ENCODE measurements around the gene STAT3.
"Not testable (repeated sequence)": the region's sequence is repeated elsewhere in the genome, so short reads cannot be mapped to it uniquely, and the experiment has no call there.

The STAT3 gene

GRCh38 chr17:42421507-42422338 is 33.5 kb upstream of the STAT3 start:
- Histone ChIP-seq H3K4me1 (ENCODE audit: insufficient read depth, low read length) (no peaks in the 10 kb centered on the region), H2AFZ (ENCODE audit: low read depth, low read length) (no peak overlapping the region), H3K9ac (ENCODE audit: low read depth, low read length) (no peak overlapping the region), H4K20me1 (ENCODE audit: insufficient read depth, low read length) (no peaks in the 10 kb centered on the region), H3K79me2 (ENCODE audit: insufficient read depth, low read length) (no peaks in the 10 kb centered on the region), H3K27ac (ENCODE audit: low read length) (no peak overlapping the region), H3K27me3 (ENCODE audit: insufficient read depth, low read length, poor library complexity) (peaks cover 13% of the 10 kb centered on the region), H3K9me3 (ENCODE audit: insufficient read depth, low read length, severe bottlenecking) (no peaks in the 10 kb centered on the region), H3K4me2 (ENCODE audit: insufficient read depth, low read length) (no peak overlapping the region), H3K36me3 (ENCODE audit: insufficient read depth, low read length) (no peaks in the 10 kb centered on the region), H3K4me3 (ENCODE audit: low read depth in 1 of 2, low read length in 2 of 2) (no peak overlapping the region)
- DNase-seq: no peak
- no peak for TF ChIP-seq EZH2 (IDR thresholded peaks at IDR 0.05; ENCODE audit: borderline replicate concordance, low read depth, low read length, severe bottlenecking)
- TF ChIP-seq, protein P1, sequence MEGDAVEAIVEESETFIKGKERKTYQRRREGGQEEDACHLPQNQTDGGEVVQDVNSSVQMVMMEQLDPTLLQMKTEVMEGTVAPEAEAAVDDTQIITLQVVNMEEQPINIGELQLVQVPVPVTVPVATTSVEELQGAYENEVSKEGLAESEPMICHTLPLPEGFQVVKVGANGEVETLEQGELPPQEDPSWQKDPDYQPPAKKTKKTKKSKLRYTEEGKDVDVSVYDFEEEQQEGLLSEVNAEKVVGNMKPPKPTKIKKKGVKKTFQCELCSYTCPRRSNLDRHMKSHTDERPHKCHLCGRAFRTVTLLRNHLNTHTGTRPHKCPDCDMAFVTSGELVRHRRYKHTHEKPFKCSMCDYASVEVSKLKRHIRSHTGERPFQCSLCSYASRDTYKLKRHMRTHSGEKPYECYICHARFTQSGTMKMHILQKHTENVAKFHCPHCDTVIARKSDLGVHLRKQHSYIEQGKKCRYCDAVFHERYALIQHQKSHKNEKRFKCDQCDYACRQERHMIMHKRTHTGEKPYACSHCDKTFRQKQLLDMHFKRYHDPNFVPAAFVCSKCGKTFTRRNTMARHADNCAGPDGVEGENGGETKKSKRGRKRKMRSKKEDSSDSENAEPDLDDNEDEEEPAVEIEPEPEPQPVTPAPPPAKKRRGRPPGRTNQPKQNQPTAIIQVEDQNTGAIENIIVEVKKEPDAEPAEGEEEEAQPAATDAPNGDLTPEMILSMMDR (IDR thresholded peaks at IDR 0.05; ENCODE audit: borderline replicate concordance, extremely low read depth, low read length, poor library complexity, severe bottlenecking): no peak
- no peak for ATAC-seq (ENCODE audit: insufficient read depth, low read depth)

- H3K9me3 ChIP-seq (ENCODE audit: insufficient read depth, low read length, severe bottlenecking): no peaks in the 10 kb centered on the region
- no peak overlapping the region for H3K27ac ChIP-seq (ENCODE audit: low read length)
- H3K4me1 ChIP-seq (ENCODE audit: insufficient read depth, low read length): no peaks in the 10 kb centered on the region
- ATAC-seq (ENCODE audit: insufficient read depth, low read depth) (no peak), DNase-seq (no peak)
- no peak overlapping the region for H2AFZ ChIP-seq (ENCODE audit: low read depth, low read length)
- H3K79me2 ChIP-seq (ENCODE audit: insufficient read depth, low read length): no peaks in the 10 kb centered on the region
- no peaks in the 10 kb centered on the region for H4K20me1 ChIP-seq (ENCODE audit: insufficient read depth, low read length)
- peaks cover 13% of the 10 kb centered on the region for H3K27me3 ChIP-seq (ENCODE audit: insufficient read depth, low read length, poor library complexity)
- no peak overlapping the region for H3K4me2 ChIP-seq (ENCODE audit: insufficient read depth, low read length)
- no peak overlapping the region for H3K9ac ChIP-seq (ENCODE audit: low read depth, low read length)
- no peak for TF ChIP-seq EZH2 (IDR thresholded peaks at IDR 0.05; ENCODE audit: borderline replicate concordance, low read depth, low read length, severe bottlenecking)
- TF ChIP-seq, protein P1 (IDR thresholded peaks at IDR 0.05; ENCODE audit: borderline replicate concordance, extremely low read depth, low read length, poor library complexity, severe bottlenecking): no peak
- no peak overlapping the region for H3K4me3 ChIP-seq (ENCODE audit: low read depth in 1 of 2, low read length in 2 of 2)
- H3K36me3 ChIP-seq (ENCODE audit: insufficient read depth, low read length): no peaks in the 10 kb centered on the region
These were observed 32.9 kb upstream of the STAT3 start for GRCh38 chr17:42421136-42421506.

GRCh38 chr17:42417981-42418380 is 29.7 kb upstream of the STAT3 start:
- H3K79me2 ChIP-seq (ENCODE audit: insufficient read depth, low read length); H3K4me2 ChIP-seq (ENCODE audit: insufficient read depth, low read length); ATAC-seq (ENCODE audit: insufficient read depth, low read depth): not testable (repeated sequence)

DNA sequence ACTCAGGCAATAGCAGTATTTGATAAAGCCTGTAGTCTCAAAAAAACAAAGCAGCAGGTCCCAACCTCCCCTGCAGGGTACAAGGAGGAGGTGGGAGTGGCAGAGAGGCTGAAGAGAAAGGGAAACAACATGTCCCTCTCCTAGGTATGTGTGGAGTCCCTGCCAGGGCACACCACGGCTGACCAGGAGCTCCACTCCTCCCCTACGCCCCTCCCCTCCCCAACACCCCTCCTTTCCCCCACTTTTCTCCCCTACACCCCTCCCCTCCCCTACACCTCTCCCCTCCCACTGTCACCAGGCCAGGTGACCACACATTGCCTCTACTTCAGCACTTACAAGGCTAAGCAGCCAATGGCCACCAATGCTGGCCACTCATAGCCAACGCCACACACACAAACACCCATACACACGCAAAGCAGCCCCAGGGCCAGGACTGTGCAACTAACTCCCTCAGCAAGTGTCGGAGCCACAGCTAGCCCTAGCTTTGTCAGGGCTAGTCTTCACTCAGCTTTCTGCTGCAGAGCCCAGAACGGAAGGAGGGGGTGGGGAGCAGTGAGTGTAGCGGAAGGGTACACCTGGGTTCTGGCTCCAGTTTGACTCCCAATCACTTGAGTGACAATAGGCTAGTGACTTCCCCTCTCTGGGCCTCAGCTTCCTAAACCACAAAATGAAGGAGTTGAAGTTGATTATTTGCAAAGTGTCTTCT is 26.6 kb upstream of the STAT3 start:
- Histone ChIP-seq H3K9me3 (ENCODE audit: insufficient read depth, low read length, severe bottlenecking) (no peaks in the 10 kb centered on the region), H3K4me3 (ENCODE audit: low read depth in 1 of 2, low read length in 2 of 2) (peak overlapping the region in 1 of 2 experiments; percentile 17; a peak in 1 of 4 replicates), H3K27me3 (ENCODE audit: insufficient read depth, low read length, poor library complexity) (peaks cover 5% of the 10 kb centered on the region), H3K9ac (ENCODE audit: low read depth, low read length) (peak overlapping the region; percentile 23), H3K4me1 (ENCODE audit: insufficient read depth, low read length) (peaks cover 17% of the 10 kb centered on the region), H3K79me2 (ENCODE audit: insufficient read depth, low read length) (no peaks in the 10 kb centered on the region), H3K36me3 (ENCODE audit: insufficient read depth, low read length) (no peaks in the 10 kb centered on the region), H2AFZ (ENCODE audit: low read depth, low read length) (peak overlapping the region; percentile 53), H3K4me2 (ENCODE audit: insufficient read depth, low read length) (peak overlapping the region; percentile 56), H3K27ac (ENCODE audit: low read length) (peak overlapping the region; percentile 65), H4K20me1 (ENCODE audit: insufficient read depth, low read length) (no peaks in the 10 kb centered on the region)
- DNase-seq (peak; percentile 90), ATAC-seq (ENCODE audit: insufficient read depth, low read depth) (peak; percentile 99)
- TF ChIP-seq EZH2 (IDR thresholded peaks at IDR 0.05; ENCODE audit: borderline replicate concordance, low read depth, low read length, severe bottlenecking): no peak
- TF ChIP-seq, protein P1 (IDR thresholded peaks at IDR 0.05; ENCODE audit: borderline replicate concordance, extremely low read depth, low read length, poor library complexity, severe bottlenecking): no peak

More at GRCh38 chr17:42417981-42418380, 29.7 kb upstream of the STAT3 start:
- not testable (repeated sequence) for H3K9me3 ChIP-seq (ENCODE audit: insufficient read depth, low read length, severe bottlenecking); H3K9ac ChIP-seq (ENCODE audit: low read depth, low read length); H4K20me1 ChIP-seq (ENCODE audit: insufficient read depth, low read length); DNase-seq; H3K36me3 ChIP-seq (ENCODE audit: insufficient read depth, low read length); H3K27ac ChIP-seq (ENCODE audit: low read length); H3K4me3 ChIP-seq (ENCODE audit: low read depth in 1 of 2, low read length in 2 of 2); H2AFZ ChIP-seq (ENCODE audit: low read depth, low read length)
- Histone ChIP-seq H3K4me1 (ENCODE audit: insufficient read depth, low read length) (peaks cover 17% of the 10 kb centered on the region), H3K27me3 (ENCODE audit: insufficient read depth, low read length, poor library complexity) (peaks cover 13% of the 10 kb centered on the region)
